Measurements from ENCODE around the gene CHD5.

- TF ChIP-seq, protein P1, sequence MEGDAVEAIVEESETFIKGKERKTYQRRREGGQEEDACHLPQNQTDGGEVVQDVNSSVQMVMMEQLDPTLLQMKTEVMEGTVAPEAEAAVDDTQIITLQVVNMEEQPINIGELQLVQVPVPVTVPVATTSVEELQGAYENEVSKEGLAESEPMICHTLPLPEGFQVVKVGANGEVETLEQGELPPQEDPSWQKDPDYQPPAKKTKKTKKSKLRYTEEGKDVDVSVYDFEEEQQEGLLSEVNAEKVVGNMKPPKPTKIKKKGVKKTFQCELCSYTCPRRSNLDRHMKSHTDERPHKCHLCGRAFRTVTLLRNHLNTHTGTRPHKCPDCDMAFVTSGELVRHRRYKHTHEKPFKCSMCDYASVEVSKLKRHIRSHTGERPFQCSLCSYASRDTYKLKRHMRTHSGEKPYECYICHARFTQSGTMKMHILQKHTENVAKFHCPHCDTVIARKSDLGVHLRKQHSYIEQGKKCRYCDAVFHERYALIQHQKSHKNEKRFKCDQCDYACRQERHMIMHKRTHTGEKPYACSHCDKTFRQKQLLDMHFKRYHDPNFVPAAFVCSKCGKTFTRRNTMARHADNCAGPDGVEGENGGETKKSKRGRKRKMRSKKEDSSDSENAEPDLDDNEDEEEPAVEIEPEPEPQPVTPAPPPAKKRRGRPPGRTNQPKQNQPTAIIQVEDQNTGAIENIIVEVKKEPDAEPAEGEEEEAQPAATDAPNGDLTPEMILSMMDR (IDR thresholded peaks at IDR 0.05 in 2 of 3, conservative IDR thresholded peaks at IDR 0.05 in 1 of 3; ENCODE audit: borderline replicate concordance in 1 of 3, insufficient read depth in 1 of 3, low read depth in 2 of 3, low read length in 2 of 3), result no peak
- TF ChIP-seq POLR2A (IDR thresholded peaks at IDR 0.05; ENCODE audit: borderline replicate concordance, extremely low read depth, insufficient read depth, insufficient read length) (no peak), SP1 (IDR thresholded peaks at IDR 0.05; ENCODE audit: low read depth) (no peak), POLR2AphosphoS5 (IDR thresholded peaks at IDR 0.05; ENCODE audit: low read depth, low read length) (no peak), EZH2phosphoT487 (IDR thresholded peaks at IDR 0.05; ENCODE audit: borderline replicate concordance) (no peak), ZNF274 (IDR thresholded peaks at IDR 0.05; ENCODE audit: low read depth, low read length) (no peak), SRF (IDR thresholded peaks at IDR 0.05; ENCODE audit: low read depth) (no peak)
- TF ChIP-seq, protein P2, sequence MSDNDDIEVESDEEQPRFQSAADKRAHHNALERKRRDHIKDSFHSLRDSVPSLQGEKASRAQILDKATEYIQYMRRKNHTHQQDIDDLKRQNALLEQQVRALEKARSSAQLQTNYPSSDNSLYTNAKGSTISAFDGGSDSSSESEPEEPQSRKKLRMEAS (IDR thresholded peaks at IDR 0.05), result no peak
- TF ChIP-seq, protein P3, sequence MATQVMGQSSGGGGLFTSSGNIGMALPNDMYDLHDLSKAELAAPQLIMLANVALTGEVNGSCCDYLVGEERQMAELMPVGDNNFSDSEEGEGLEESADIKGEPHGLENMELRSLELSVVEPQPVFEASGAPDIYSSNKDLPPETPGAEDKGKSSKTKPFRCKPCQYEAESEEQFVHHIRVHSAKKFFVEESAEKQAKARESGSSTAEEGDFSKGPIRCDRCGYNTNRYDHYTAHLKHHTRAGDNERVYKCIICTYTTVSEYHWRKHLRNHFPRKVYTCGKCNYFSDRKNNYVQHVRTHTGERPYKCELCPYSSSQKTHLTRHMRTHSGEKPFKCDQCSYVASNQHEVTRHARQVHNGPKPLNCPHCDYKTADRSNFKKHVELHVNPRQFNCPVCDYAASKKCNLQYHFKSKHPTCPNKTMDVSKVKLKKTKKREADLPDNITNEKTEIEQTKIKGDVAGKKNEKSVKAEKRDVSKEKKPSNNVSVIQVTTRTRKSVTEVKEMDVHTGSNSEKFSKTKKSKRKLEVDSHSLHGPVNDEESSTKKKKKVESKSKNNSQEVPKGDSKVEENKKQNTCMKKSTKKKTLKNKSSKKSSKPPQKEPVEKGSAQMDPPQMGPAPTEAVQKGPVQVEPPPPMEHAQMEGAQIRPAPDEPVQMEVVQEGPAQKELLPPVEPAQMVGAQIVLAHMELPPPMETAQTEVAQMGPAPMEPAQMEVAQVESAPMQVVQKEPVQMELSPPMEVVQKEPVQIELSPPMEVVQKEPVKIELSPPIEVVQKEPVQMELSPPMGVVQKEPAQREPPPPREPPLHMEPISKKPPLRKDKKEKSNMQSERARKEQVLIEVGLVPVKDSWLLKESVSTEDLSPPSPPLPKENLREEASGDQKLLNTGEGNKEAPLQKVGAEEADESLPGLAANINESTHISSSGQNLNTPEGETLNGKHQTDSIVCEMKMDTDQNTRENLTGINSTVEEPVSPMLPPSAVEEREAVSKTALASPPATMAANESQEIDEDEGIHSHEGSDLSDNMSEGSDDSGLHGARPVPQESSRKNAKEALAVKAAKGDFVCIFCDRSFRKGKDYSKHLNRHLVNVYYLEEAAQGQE (IDR thresholded peaks at IDR 0.05; ENCODE audit: low read depth), result no peak
- TF ChIP-seq, protein P4, sequence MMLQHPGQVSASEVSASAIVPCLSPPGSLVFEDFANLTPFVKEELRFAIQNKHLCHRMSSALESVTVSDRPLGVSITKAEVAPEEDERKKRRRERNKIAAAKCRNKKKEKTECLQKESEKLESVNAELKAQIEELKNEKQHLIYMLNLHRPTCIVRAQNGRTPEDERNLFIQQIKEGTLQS (IDR thresholded peaks at IDR 0.05), result no peak
- TF ChIP-seq, protein P5, sequence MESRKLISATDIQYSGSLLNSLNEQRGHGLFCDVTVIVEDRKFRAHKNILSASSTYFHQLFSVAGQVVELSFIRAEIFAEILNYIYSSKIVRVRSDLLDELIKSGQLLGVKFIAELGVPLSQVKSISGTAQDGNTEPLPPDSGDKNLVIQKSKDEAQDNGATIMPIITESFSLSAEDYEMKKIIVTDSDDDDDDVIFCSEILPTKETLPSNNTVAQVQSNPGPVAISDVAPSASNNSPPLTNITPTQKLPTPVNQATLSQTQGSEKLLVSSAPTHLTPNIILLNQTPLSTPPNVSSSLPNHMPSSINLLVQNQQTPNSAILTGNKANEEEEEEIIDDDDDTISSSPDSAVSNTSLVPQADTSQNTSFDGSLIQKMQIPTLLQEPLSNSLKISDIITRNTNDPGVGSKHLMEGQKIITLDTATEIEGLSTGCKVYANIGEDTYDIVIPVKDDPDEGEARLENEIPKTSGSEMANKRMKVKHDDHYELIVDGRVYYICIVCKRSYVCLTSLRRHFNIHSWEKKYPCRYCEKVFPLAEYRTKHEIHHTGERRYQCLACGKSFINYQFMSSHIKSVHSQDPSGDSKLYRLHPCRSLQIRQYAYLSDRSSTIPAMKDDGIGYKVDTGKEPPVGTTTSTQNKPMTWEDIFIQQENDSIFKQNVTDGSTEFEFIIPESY (IDR thresholded peaks at IDR 0.05; ENCODE audit: extremely low read depth, insufficient replicate concordance, low read length), result no peak
Measured at GRCh38 chr1:6062670-6063069, 117.5 kb downstream of the CHD5 start.
